Activated naive CD8-positive, alpha-beta T cell treated with anti-CD3 and anti-CD28 coated beads, Interleukin-2, amount 10 ng/mL, durations not matched to agents 7 days and 5 days (primary cell): ENCODE results near the gene UXT. TPM values are rescaled to one million over a fixed set of nuclear protein-coding genes. Genes with fewer than 3 reads are reported as not detected.

ENCODE experiments used
- total RNA-seq, 2 experiments: library from RNA; stranded (reverse); gene quantifications; one replicate each; pipeline ENCODE4 v1.2.3, GENCODE V29; 2021

The UXT gene
- total RNA-seq, 2 experiments from 2014 or later: 152 TPM

Other genes with a start within 250 kb of the UXT start
- gene ZNF41, start 176.0 kb downstream of the UXT start, total RNA-seq: 10 to 100 TPM; 11.2 to 13.5 TPM
- gene ARAF, start 98.0 kb downstream of the UXT start, total RNA-seq: 10 to 100 TPM; 78.5 to 79.3 TPM
- 10 to 100 TPM; 54.9 to 56.0 TPM for gene TIMP1, start 76.7 kb downstream of the UXT start, total RNA-seq
- gene SYN1, start 39.3 kb downstream of the UXT start, total RNA-seq: under 1 TPM; 0.37 to 1.00 TPM
- gene CFP, start 29.2 kb downstream of the UXT start, total RNA-seq: 10 to 100 TPM; 14.1 to 14.6 TPM
- gene ELK1, start 8.6 kb downstream of the UXT start, total RNA-seq: 10 to 100 TPM; 53.5 to 54.5 TPM
- gene ZNF81, start 177.7 kb upstream of the UXT start, total RNA-seq: 10 to 100 TPM in 1 of 2 experiments, 1 to 10 TPM in 1; 9.1 to 14.3 TPM